ENCODE data around the gene ALPK3. TPM values are rescaled to one million over a fixed set of nuclear protein-coding genes. Genes with fewer than 3 reads are reported as not detected.

Gene ALPK3
- polyA plus RNA-seq, 1 donor (not counting 4 experiments of a cell fraction or from before 2014, with no cell fraction given): 0.07 TPM

- no peaks in the 10 kb centered on the region for H3K4me1 ChIP-seq (ENCODE audit: control insufficient read depth, extremely low read depth, insufficient read depth, low read length)
- peaks cover 24% of the 10 kb centered on the region for H3K79me2 ChIP-seq (ENCODE audit: control insufficient read depth, insufficient read depth, low read length)
- peaks cover 3% of the 10 kb centered on the region for H4K20me1 ChIP-seq (ENCODE audit: control insufficient read depth, extremely low read depth, insufficient read depth, low read length)
- H3K9me3 ChIP-seq (ENCODE audit: control insufficient read depth, low read depth, low read length): no peaks in the 10 kb centered on the region
- no peak overlapping the region for H3K4me2 ChIP-seq (ENCODE audit: control insufficient read depth, extremely low read depth, insufficient read depth, low read depth, low read length)
- H3K9ac ChIP-seq (ENCODE audit: control insufficient read depth, extremely low read depth, insufficient read depth, low read length): no peak overlapping the region
- DNase-seq (ENCODE audit: low read depth, low spot score) (no peak), FAIRE-seq (no peak)
- no peaks in the 10 kb centered on the region for H3K9me1 ChIP-seq (ENCODE audit: control insufficient read depth, extremely low read depth, insufficient read depth, low read length)
- H2AFZ ChIP-seq (ENCODE audit: control insufficient read depth, low read length): no peak overlapping the region
- TF ChIP-seq EZH2 (IDR thresholded peaks at IDR 0.05; ENCODE audit: low read length): no peak
- no peak for TF ChIP-seq CTCF (optimal IDR thresholded peaks at IDR 0.05 in 1 of 3, IDR thresholded peaks at IDR 0.05 in 1 of 3, conservative IDR thresholded peaks at IDR 0.05 in 1 of 3; ENCODE audit: extremely low read depth in 1 of 3, insufficient read depth in 2 of 3, low read length in 3 of 3)
- no peaks in the 10 kb centered on the region for H3K27me3 ChIP-seq (ENCODE audit: control insufficient read depth, extremely low read depth, insufficient read depth, low read length)
- H3K36me3 ChIP-seq (ENCODE audit: control insufficient read depth in 2 of 2, extremely low read depth in 1 of 2, insufficient read depth in 2 of 2, low read length in 2 of 2): peaks cover 9 to 11% of the 10 kb centered on the region in 2 experiments
- dilution Hi-C loops (cut with MboI; ENCODE audit: extremely low pct_ligation_motif_present, low sequenced_read_pairs): no loop called here
- H3K27ac ChIP-seq (ENCODE audit: control insufficient read depth, insufficient read depth, low read length): no peak overlapping the region
- no peak overlapping the region for H3K4me3 ChIP-seq (ENCODE audit: control insufficient read depth in 2 of 3, extremely low read depth in 1 of 3, insufficient read depth in 2 of 3, low read depth in 1 of 3, low read length in 3 of 3)
Measured at GRCh38 chr15:84791763-84792162, 25.4 kb upstream of the ALPK3 start.

GRCh38 chr15:84793431-84794161, 23.6 kb upstream of the ALPK3 start:
- DNase-seq (ENCODE audit: low read depth, low spot score) (no peak), FAIRE-seq (no peak)
- TF ChIP-seq CTCF (optimal IDR thresholded peaks at IDR 0.05 in 1 of 3, IDR thresholded peaks at IDR 0.05 in 1 of 3, conservative IDR thresholded peaks at IDR 0.05 in 1 of 3; ENCODE audit: extremely low read depth in 1 of 3, insufficient read depth in 2 of 3, low read length in 3 of 3): no peak
- no peak for TF ChIP-seq EZH2 (IDR thresholded peaks at IDR 0.05; ENCODE audit: low read length)
- Histone ChIP-seq H3K27ac (ENCODE audit: control insufficient read depth, insufficient read depth, low read length) (no peak overlapping the region), H3K27me3 (ENCODE audit: control insufficient read depth, extremely low read depth, insufficient read depth, low read length) (no peaks in the 10 kb centered on the region), H3K79me2 (ENCODE audit: control insufficient read depth, insufficient read depth, low read length) (peaks cover 9% of the 10 kb centered on the region), H3K9ac (ENCODE audit: control insufficient read depth, extremely low read depth, insufficient read depth, low read length) (no peak overlapping the region), H3K4me1 (ENCODE audit: control insufficient read depth, extremely low read depth, insufficient read depth, low read length) (no peaks in the 10 kb centered on the region), H3K4me2 (ENCODE audit: control insufficient read depth, extremely low read depth, insufficient read depth, low read depth, low read length) (no peak overlapping the region), H3K9me1 (ENCODE audit: control insufficient read depth, extremely low read depth, insufficient read depth, low read length) (no peaks in the 10 kb centered on the region), H2AFZ (ENCODE audit: control insufficient read depth, low read length) (no peak overlapping the region), H3K36me3 (ENCODE audit: control insufficient read depth in 2 of 2, extremely low read depth in 1 of 2, insufficient read depth in 2 of 2, low read length in 2 of 2) (peaks cover 17 to 23% of the 10 kb centered on the region in 2 experiments), H3K4me3 (ENCODE audit: control insufficient read depth in 2 of 3, extremely low read depth in 1 of 3, insufficient read depth in 2 of 3, low read depth in 1 of 3, low read length in 3 of 3) (no peak overlapping the region), H3K9me3 (ENCODE audit: control insufficient read depth, low read depth, low read length) (no peaks in the 10 kb centered on the region), H4K20me1 (ENCODE audit: control insufficient read depth, extremely low read depth, insufficient read depth, low read length) (peaks cover 3% of the 10 kb centered on the region)
- dilution Hi-C loops (cut with MboI; ENCODE audit: extremely low pct_ligation_motif_present, low sequenced_read_pairs): no loop called here
